Choroid plexus epithelial cell (primary cell): ENCODE data around the gene DTNA.
A peak's percentile ranks its signal among the peaks of the same experiment; 100 is the strongest.

Source experiments
- DNase-seq: peaks from one replicate; pipeline ENCODE4 v3.0.0-alpha.2; 2010; ENCODE audit warnings: low read depth
- H3K4me3 ChIP-seq: 2 replicates; pipeline ENCODE4 v1.5.1; 2011; ENCODE audit warnings: low read depth, mild to moderate bottlenecking, control low read depth, low read length, moderate library complexity
- TF ChIP-seq, protein P1 (sequence below): conservative IDR thresholded peaks from 2 replicates; pipeline ENCODE4 v1.5.1; 2011; ENCODE audit warnings: low read depth, mild to moderate bottlenecking, control low read depth, inconsistent platforms, low read length, moderate library complexity

The DTNA gene

DNA sequence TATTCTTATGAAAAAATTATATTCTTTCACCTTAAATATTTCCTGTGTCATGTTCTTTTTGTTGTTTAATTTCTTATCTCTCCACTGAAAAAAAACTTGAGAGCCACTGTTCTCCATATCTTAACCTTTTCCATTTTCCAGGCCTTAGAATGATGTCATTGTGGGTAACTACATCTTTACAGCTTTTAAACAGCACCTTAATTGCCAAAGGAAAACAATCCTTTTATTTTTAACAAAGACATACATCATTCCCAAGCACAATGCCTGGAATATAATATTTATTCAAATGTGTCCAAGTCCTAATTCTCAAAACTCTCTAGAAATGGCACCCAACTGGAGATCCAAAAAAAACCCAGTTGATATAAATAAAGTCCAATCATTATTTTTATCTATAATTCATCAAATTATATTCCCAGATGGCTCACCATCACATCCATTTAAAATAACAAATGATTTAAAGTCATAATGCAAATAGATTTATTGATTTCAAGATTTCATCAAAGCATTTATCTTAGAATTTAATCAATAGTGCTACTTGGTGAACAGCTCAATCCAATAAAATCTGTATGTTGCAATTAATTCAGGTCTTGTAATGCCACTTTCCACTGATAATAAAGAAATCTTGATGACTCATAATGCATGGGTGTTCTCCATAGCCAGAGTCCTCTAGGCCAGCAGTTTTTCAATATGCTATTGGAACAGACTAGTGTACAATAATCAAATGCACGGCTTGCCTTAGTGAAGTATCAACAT is 224.0 kb downstream of the DTNA start:
- TF ChIP-seq, protein P1, sequence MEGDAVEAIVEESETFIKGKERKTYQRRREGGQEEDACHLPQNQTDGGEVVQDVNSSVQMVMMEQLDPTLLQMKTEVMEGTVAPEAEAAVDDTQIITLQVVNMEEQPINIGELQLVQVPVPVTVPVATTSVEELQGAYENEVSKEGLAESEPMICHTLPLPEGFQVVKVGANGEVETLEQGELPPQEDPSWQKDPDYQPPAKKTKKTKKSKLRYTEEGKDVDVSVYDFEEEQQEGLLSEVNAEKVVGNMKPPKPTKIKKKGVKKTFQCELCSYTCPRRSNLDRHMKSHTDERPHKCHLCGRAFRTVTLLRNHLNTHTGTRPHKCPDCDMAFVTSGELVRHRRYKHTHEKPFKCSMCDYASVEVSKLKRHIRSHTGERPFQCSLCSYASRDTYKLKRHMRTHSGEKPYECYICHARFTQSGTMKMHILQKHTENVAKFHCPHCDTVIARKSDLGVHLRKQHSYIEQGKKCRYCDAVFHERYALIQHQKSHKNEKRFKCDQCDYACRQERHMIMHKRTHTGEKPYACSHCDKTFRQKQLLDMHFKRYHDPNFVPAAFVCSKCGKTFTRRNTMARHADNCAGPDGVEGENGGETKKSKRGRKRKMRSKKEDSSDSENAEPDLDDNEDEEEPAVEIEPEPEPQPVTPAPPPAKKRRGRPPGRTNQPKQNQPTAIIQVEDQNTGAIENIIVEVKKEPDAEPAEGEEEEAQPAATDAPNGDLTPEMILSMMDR, result no peak
- H3K4me3 ChIP-seq, result no peak overlapping the region
- DNase-seq, result peak; percentile 35

DNA sequence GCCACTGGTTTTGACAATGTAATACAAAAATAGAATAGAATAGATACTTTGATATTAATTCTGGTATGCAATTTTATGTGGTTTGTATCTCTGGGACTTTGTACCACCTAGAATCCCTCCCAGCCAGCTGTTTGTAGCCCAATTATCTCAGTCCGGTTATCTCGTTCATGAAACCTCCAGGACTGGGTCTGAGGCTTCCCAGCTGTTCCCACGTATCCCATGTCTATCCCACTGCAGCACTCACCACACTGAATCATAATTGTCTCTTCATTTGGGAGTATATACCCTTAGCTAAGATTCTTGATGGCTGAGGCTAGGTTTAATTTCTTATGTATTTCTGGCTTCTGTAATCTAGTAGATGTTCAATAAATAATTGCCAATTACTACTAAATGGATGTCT is 226.7 kb downstream of the DTNA start:
- DNase-seq, result no peak
- no peak overlapping the region for H3K4me3 ChIP-seq

DNA sequence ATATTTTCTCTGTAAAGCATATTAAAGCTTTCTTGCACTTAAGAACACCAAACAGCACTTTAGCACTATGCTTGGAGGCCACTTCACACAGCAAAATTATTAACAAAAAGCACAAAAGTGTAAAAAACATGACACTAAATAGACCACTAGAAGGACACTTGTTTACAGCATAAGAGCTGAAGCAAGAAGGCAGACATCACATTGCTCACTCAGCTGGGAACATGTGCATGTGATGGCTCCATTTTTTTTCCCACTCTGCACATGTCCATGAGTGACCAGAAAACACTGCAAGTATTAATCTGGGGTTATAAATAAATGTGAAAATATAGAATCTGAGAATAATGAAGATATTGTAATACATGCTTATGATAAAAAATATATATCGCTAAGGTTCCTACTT is 228.0 kb downstream of the DTNA start:
- no peak overlapping the region for H3K4me3 ChIP-seq
- peak; percentile 24 for DNase-seq
- TF ChIP-seq, protein P1, result no peak

More for the DNA sequence above, 226.7 kb downstream of the DTNA start:
- TF ChIP-seq, protein P1, result no peak
